Measurements from ENCODE around the gene PICALM. TPM values are rescaled to one million over a fixed set of nuclear protein-coding genes. Genes with fewer than 3 reads are reported as not detected.

The PICALM gene
- total and polyA plus RNA-seq, 9 of the 15 experiments (the other 6 are each of a cell fraction or from before 2014, with no cell fraction given): 41.3 to 990 (median 309) TPM

GRCh38 chr11:85947431-85948272 lies 121.2 kb downstream of the PICALM start:
- Histone ChIP-seq H3K9ac (ENCODE audit: insufficient read depth in 1 of 2, low read depth in 2 of 2, low read length in 2 of 2) (no peak overlapping the region), H3K27me3 (ENCODE audit: control insufficient read depth in 2 of 2, insufficient read depth in 2 of 2, low read length in 2 of 2) (no peaks in the 10 kb centered on the region), H3K9me3 (replicated peaks; ENCODE audit: control insufficient read depth, insufficient read depth, low read depth, low read length) (no peaks in the 10 kb centered on the region), H4K20me1 (replicated peaks; ENCODE audit: control insufficient read depth, insufficient read depth, low read length) (no peaks in the 10 kb centered on the region), H3K9me1 (ENCODE audit: control insufficient read depth, insufficient read depth, low read length) (no peaks in the 10 kb centered on the region), H3K4me2 (ENCODE audit: insufficient read depth, low read length) (no peak overlapping the region), H3K4me1 (replicated peaks in 1 of 2; ENCODE audit: control insufficient read depth in 2 of 2, insufficient read depth in 2 of 2, low read length in 2 of 2) (no peaks in the 10 kb centered on the region), H3K4me3 (no peak overlapping the region), H2AFZ (ENCODE audit: low read depth, low read length) (no peak overlapping the region), H3K36me3 (ENCODE audit: control insufficient read depth, insufficient read depth, low read length) (no peaks in the 10 kb centered on the region; the same call in 2 of the 3 replicates), H3K27ac (ENCODE audit: extremely low read depth, low read depth, low read length) (no peak overlapping the region), H3K79me2 (ENCODE audit: control insufficient read depth, insufficient read depth, low read length) (no peaks in the 10 kb centered on the region)
- DNase-seq (ENCODE audit: extremely low read depth in 1 of 4, low spot score in 3 of 4) (no peak), ATAC-seq (no peak), FAIRE-seq (no peak)
- POLR2A ChIA-PET: interaction anchor here (0.6 kb wide), 1 partner anchor 49 kb away, joined by 4 read pairs; no protein-coding TSS in a partner anchor
- CTCF ChIA-PET (ENCODE audit: low intra/inter-chr PET ratio): no interaction called here
- no TSS peak for BruUV-seq (replicated peaks)
- WGBS (ENCODE audit: insufficient coverage, low coverage, missing lambda C conversion rate): 32% methylated on average over 5 of the region's 5 CpGs
- TF ChIP-seq ZNF764 (CRISPR knock-in tag; IDR thresholded peaks at IDR 0.05; ENCODE audit: low read depth) (no peak), TRIM24 (IDR thresholded peaks at IDR 0.05) (no peak), MYBL2 (IDR thresholded peaks at IDR 0.05; ENCODE audit: low read depth) (no peak), MYBL2 (CRISPR knock-in tag; IDR thresholded peaks at IDR 0.05; ENCODE audit: borderline replicate concordance) (no peak), HMGXB4 (CRISPR knock-in tag; IDR thresholded peaks at IDR 0.05) (no peak), ZNF507 (tag; conservative IDR thresholded peaks at IDR 0.05) (no peak), ZNF445 (CRISPR knock-in tag; IDR thresholded peaks at IDR 0.05; ENCODE audit: low read depth) (no peak), LEF1 (IDR thresholded peaks at IDR 0.05) (no peak), NR4A1 (CRISPR knock-in tag; IDR thresholded peaks at IDR 0.05) (no peak), NR4A1 (tag; IDR thresholded peaks at IDR 0.05) (no peak), ELK3 (CRISPR knock-in tag; IDR thresholded peaks at IDR 0.05) (no peak), TBP (optimal IDR thresholded peaks at IDR 0.05; ENCODE audit: low read depth, low read length) (no peak), ZNF175 (CRISPR knock-in tag; IDR thresholded peaks at IDR 0.05; ENCODE audit: low read depth) (no peak), KLF1 (tag; IDR thresholded peaks at IDR 0.05) (no peak), ZBTB1 (CRISPR knock-in tag; IDR thresholded peaks at IDR 0.05; ENCODE audit: borderline replicate concordance, low read depth) (no peak), ZEB2 (IDR thresholded peaks at IDR 0.05) (no peak)
- intact Hi-C loops (cut with micrococcal nuclease): no loop called here
- in situ Hi-C loops (cut with MboI): no loop called here

Measured in K562 (cell line).